HCT116 (cell line): ENCODE measurements around the gene USP28.

ENCODE experiments used
- EZH2 ChIP-seq: fragments of 200-600 bp; sonication (generic); IDR thresholded peaks from 2 replicates; pipeline ENCODE4 v1.6.1; 2017; ENCODE audit warnings: antibody characterized with exemption, mixed run types
- POLR2A ChIP-seq: IDR thresholded peaks from 2 replicates; pipeline ENCODE4 v1.7.0; 2011; ENCODE audit warnings: borderline replicate concordance; ENCODE audit not compliant: insufficient read depth, insufficient read length; ENCODE audit errors: extremely low read depth
- SRF ChIP-seq: IDR thresholded peaks from 2 replicates; pipeline ENCODE4 v1.6.1; 2012; ENCODE audit warnings: low read depth
- ZNF274 ChIP-seq: fragments of 200-500 bp; sonication (Bioruptor generic); IDR thresholded peaks from 2 replicates; pipeline ENCODE4 v1.6.1; 2014; ENCODE audit warnings: mild to moderate bottlenecking, low read depth, low read length, inconsistent platforms
- TF ChIP-seq, protein P1 (sequence below): IDR thresholded peaks from 2 replicates; pipeline ENCODE4 v1.6.1; 2012; ENCODE audit warnings: low read depth
- TF ChIP-seq, protein P2 (sequence below), 3 experiments: fragments of 200-600 bp in 1 of 3; sonication (generic) in 1 of 3; IDR thresholded peaks in 2 of 3; conservative IDR thresholded peaks in 1 of 3; 2 replicates each; pipeline ENCODE4 v1.5.1; 2012 to 2017; ENCODE audit warnings: low read depth in 2 of 3, low read length in 2 of 3, antibody characterized with exemption in 1 of 3, borderline replicate concordance in 1 of 3, control low read depth in 1 of 3, mild to moderate bottlenecking in 1 of 3, mixed read lengths in 1 of 3, mixed run types in 1 of 3, moderate library complexity in 1 of 3; ENCODE audit not compliant: insufficient read depth in 1 of 3

DNA sequence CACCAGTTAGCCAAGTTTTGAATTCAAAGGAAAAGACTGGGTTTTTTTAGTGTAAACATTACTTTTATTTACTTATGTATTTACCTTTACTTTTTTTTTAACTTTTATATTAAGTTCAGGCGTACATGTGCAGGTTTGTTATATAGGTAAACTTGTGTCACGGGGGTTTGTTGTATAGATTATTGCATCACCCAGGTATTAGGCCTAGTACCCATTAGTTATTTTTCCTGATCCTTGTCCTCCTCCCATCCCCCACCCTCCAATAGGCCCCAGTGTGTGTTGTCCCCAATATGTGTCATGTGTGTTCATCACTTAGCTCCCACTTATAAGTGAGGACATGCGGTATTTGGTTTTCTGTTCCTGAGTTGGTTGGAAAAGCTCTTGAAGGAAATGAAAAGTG is 122.4 kb downstream of the USP28 start:
- TF ChIP-seq EZH2 (no peak), ZNF274 (no peak), POLR2A (no peak), SRF (no peak)
- TF ChIP-seq, protein P1, sequence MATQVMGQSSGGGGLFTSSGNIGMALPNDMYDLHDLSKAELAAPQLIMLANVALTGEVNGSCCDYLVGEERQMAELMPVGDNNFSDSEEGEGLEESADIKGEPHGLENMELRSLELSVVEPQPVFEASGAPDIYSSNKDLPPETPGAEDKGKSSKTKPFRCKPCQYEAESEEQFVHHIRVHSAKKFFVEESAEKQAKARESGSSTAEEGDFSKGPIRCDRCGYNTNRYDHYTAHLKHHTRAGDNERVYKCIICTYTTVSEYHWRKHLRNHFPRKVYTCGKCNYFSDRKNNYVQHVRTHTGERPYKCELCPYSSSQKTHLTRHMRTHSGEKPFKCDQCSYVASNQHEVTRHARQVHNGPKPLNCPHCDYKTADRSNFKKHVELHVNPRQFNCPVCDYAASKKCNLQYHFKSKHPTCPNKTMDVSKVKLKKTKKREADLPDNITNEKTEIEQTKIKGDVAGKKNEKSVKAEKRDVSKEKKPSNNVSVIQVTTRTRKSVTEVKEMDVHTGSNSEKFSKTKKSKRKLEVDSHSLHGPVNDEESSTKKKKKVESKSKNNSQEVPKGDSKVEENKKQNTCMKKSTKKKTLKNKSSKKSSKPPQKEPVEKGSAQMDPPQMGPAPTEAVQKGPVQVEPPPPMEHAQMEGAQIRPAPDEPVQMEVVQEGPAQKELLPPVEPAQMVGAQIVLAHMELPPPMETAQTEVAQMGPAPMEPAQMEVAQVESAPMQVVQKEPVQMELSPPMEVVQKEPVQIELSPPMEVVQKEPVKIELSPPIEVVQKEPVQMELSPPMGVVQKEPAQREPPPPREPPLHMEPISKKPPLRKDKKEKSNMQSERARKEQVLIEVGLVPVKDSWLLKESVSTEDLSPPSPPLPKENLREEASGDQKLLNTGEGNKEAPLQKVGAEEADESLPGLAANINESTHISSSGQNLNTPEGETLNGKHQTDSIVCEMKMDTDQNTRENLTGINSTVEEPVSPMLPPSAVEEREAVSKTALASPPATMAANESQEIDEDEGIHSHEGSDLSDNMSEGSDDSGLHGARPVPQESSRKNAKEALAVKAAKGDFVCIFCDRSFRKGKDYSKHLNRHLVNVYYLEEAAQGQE: no peak
- TF ChIP-seq, protein P2, sequence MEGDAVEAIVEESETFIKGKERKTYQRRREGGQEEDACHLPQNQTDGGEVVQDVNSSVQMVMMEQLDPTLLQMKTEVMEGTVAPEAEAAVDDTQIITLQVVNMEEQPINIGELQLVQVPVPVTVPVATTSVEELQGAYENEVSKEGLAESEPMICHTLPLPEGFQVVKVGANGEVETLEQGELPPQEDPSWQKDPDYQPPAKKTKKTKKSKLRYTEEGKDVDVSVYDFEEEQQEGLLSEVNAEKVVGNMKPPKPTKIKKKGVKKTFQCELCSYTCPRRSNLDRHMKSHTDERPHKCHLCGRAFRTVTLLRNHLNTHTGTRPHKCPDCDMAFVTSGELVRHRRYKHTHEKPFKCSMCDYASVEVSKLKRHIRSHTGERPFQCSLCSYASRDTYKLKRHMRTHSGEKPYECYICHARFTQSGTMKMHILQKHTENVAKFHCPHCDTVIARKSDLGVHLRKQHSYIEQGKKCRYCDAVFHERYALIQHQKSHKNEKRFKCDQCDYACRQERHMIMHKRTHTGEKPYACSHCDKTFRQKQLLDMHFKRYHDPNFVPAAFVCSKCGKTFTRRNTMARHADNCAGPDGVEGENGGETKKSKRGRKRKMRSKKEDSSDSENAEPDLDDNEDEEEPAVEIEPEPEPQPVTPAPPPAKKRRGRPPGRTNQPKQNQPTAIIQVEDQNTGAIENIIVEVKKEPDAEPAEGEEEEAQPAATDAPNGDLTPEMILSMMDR (IDR thresholded peaks at IDR 0.05 in 2 of 3, conservative IDR thresholded peaks at IDR 0.05 in 1 of 3; ENCODE audit: borderline replicate concordance in 1 of 3, insufficient read depth in 1 of 3, low read depth in 2 of 3, low read length in 2 of 3): no peak
